KOPT-K1 (cell line): Measurements from ENCODE around the gene IGFBP4.

Source experiments
- H3K27ac ChIP-seq: fragments of 200-600 bp; sonication (generic); 2 replicates; pipeline ENCODE4 v1.5.1; 2016; ENCODE audit warnings: antibody characterized with exemption, mild to moderate bottlenecking, low read depth, low read length; ENCODE audit not compliant: poor library complexity, severe bottlenecking
- H3K36me3 ChIP-seq: fragments of 200-600 bp; sonication (generic); 2 replicates; pipeline ENCODE4 v1.5.1; 2017; ENCODE audit warnings: antibody characterized with exemption, mild to moderate bottlenecking, low read length, moderate library complexity; ENCODE audit not compliant: insufficient read depth
- H3K9me3 ChIP-seq: fragments of 200-600 bp; sonication (generic); 2 replicates; pipeline ENCODE4 v1.5.1; 2017; ENCODE audit warnings: antibody characterized with exemption, low read length, mild to moderate bottlenecking; ENCODE audit not compliant: insufficient read depth, poor library complexity, severe bottlenecking

IGFBP4 gene

GRCh38 chr17:40419559-40420331, 23.5 kb upstream of the IGFBP4 start:
- peaks cover 22% of the 10 kb centered on the region for H3K36me3 ChIP-seq
- no peak overlapping the region for H3K27ac ChIP-seq
- no peaks in the 10 kb centered on the region for H3K9me3 ChIP-seq

- Histone ChIP-seq H3K36me3 (no peaks in the 10 kb centered on the region), H3K27ac (no peak overlapping the region), H3K9me3 (no peaks in the 10 kb centered on the region)
Measured at GRCh38 chr17:40422990-40423633, 20.1 kb upstream of the IGFBP4 start.

GRCh38 chr17:40425741-40426140, 17.5 kb upstream of the IGFBP4 start:
- H3K36me3 ChIP-seq, result no peaks in the 10 kb centered on the region
- H3K9me3 ChIP-seq, result no peaks in the 10 kb centered on the region
- no peak overlapping the region for H3K27ac ChIP-seq

GRCh38 chr17:40427002-40427491, 16.2 kb upstream of the IGFBP4 start:
- Histone ChIP-seq H3K27ac (no peak overlapping the region), H3K9me3 (no peaks in the 10 kb centered on the region), H3K36me3 (no peaks in the 10 kb centered on the region)

GRCh38 chr17:40430272-40431230, 12.7 kb upstream of the IGFBP4 start:
- no peaks in the 10 kb centered on the region for H3K9me3 ChIP-seq
- no peaks in the 10 kb centered on the region for H3K36me3 ChIP-seq
- H3K27ac ChIP-seq, result no peak overlapping the region

- Histone ChIP-seq H3K27ac (no peak overlapping the region), H3K36me3 (no peaks in the 10 kb centered on the region)
Measured at GRCh38 chr17:40431231-40431602, 12.0 kb upstream of the IGFBP4 start.

GRCh38 chr17:40432864-40433528, 10.3 kb upstream of the IGFBP4 start:
- Histone ChIP-seq H3K9me3 (no peaks in the 10 kb centered on the region), H3K36me3 (no peaks in the 10 kb centered on the region), H3K27ac (peak overlapping the region; percentile 19)

More at GRCh38 chr17:40431231-40431602, 12.0 kb upstream of the IGFBP4 start:
- H3K9me3 ChIP-seq, result no peaks in the 10 kb centered on the region

GRCh38 chr17:40433551-40434415, 9.5 kb upstream of the IGFBP4 start:
- Histone ChIP-seq H3K36me3 (no peaks in the 10 kb centered on the region), H3K27ac (peak overlapping the region; percentile 19), H3K9me3 (no peaks in the 10 kb centered on the region)

- Histone ChIP-seq H3K36me3 (no peaks in the 10 kb centered on the region), H3K9me3 (no peaks in the 10 kb centered on the region), H3K27ac (peak overlapping the region; percentile 36)
Measured at GRCh38 chr17:40436636-40437035, 6.6 kb upstream of the IGFBP4 start.

GRCh38 chr17:40437095-40437732, 6.0 kb upstream of the IGFBP4 start:
- Histone ChIP-seq H3K36me3 (no peaks in the 10 kb centered on the region), H3K9me3 (no peaks in the 10 kb centered on the region), H3K27ac (peak overlapping the region; percentile 36)

GRCh38 chr17:40440166-40440565, 3.1 kb upstream of the IGFBP4 start:
- no peaks in the 10 kb centered on the region for H3K9me3 ChIP-seq
- H3K27ac ChIP-seq, result no peak overlapping the region
- H3K36me3 ChIP-seq, result no peaks in the 10 kb centered on the region

GRCh38 chr17:40442392-40443195, 656 bp upstream of the IGFBP4 start:
- no peak overlapping the region for H3K27ac ChIP-seq
- H3K9me3 ChIP-seq, result no peaks in the 10 kb centered on the region
- no peaks in the 10 kb centered on the region for H3K36me3 ChIP-seq
